Colon (tissue), 2 donors: ENCODE data around the gene SULT1C2.
"Not testable (repeated sequence)": the region's sequence is repeated elsewhere in the genome, so short reads cannot be mapped to it uniquely, and the experiment has no call there.

Experiments
- FAIRE-seq: peaks from 2 replicates; lab custom pipeline; 2012; peaks lifted over from hg19 to GRCh38; lab: Jason Lieb, UNC
- donor health status: control.
- donor health status: control.

SULT1C2 gene

GRCh38 chr2:108288534-108289106 is at the start of gene SULT1C2:
Gene SULT1C2 (plus strand): TSS chr2:108288895. CDS start chr2:108293668, 4,773 bp downstream.
- no peak for FAIRE-seq

- no peak for FAIRE-seq
Measured at GRCh38 chr2:108239786-108240185, 48.9 kb upstream of the SULT1C2 start, which contains the start of gene SULT1C3. Gene SULT1C3 (plus strand): TSS chr2:108239968. CDS start chr2:108247195, 7,227 bp downstream.

- no peak for FAIRE-seq
Measured at GRCh38 chr2:108240966-108241365, 47.7 kb upstream of the SULT1C2 start.

GRCh38 chr2:108243566-108243965 is 45.1 kb upstream of the SULT1C2 start:
- FAIRE-seq, result no peak

GRCh38 chr2:108244667-108245414 is 43.9 kb upstream of the SULT1C2 start:
- FAIRE-seq, result no peak

GRCh38 chr2:108253106-108253505 is 35.6 kb upstream of the SULT1C2 start:
- FAIRE-seq, result no peak

GRCh38 chr2:108257757-108258331 is 30.9 kb upstream of the SULT1C2 start:
- FAIRE-seq, result no peak

GRCh38 chr2:108260773-108261172 is 27.9 kb upstream of the SULT1C2 start:
- no peak for FAIRE-seq

GRCh38 chr2:108262036-108262435 is 26.7 kb upstream of the SULT1C2 start:
- FAIRE-seq, result no peak

- no peak for FAIRE-seq
Measured at GRCh38 chr2:108263401-108263800, 25.3 kb upstream of the SULT1C2 start.

GRCh38 chr2:108266218-108266617 is 22.5 kb upstream of the SULT1C2 start:
- no peak for FAIRE-seq

- no peak for FAIRE-seq
Measured at GRCh38 chr2:108267101-108267500, 21.6 kb upstream of the SULT1C2 start.

GRCh38 chr2:108268001-108268400 is 20.7 kb upstream of the SULT1C2 start:
- FAIRE-seq, result no peak

GRCh38 chr2:108270346-108270745 is 18.3 kb upstream of the SULT1C2 start:
- FAIRE-seq, result no peak

- FAIRE-seq, result no peak
Measured at GRCh38 chr2:108270768-108271506, 17.8 kb upstream of the SULT1C2 start.

GRCh38 chr2:108271691-108272253 is 16.9 kb upstream of the SULT1C2 start:
- no peak for FAIRE-seq

- FAIRE-seq, result no peak
Measured at GRCh38 chr2:108278631-108279030, 10.1 kb upstream of the SULT1C2 start.

- no peak for FAIRE-seq
Measured at GRCh38 chr2:108279468-108279867, 9.2 kb upstream of the SULT1C2 start.

GRCh38 chr2:108280466-108280865 is 8.2 kb upstream of the SULT1C2 start:
- FAIRE-seq, result no peak

GRCh38 chr2:108284566-108284965 is 4.1 kb upstream of the SULT1C2 start:
- FAIRE-seq, result not testable (repeated sequence)

GRCh38 chr2:108285616-108286015 is 3.1 kb upstream of the SULT1C2 start:
- no peak for FAIRE-seq

GRCh38 chr2:108287169-108287568 is 1.5 kb upstream of the SULT1C2 start:
- FAIRE-seq, result no peak
